OCI-LY3 (cell line): ENCODE measurements around the gene CHEK1.

Experiments
- EZH2phosphoT487 ChIP-seq: fragments of 200-600 bp; shearing (Covaris generic); IDR thresholded peaks from 2 replicates; pipeline ENCODE4 v1.6.1; 2018; ENCODE audit warnings: antibody characterized with exemption, mixed run types, low read depth
- TF ChIP-seq, protein P1 (sequence below): fragments of 200-600, 300-600 bp; sonication (generic); IDR thresholded peaks from 2 replicates; pipeline ENCODE4 v1.5.1; 2014; ENCODE audit warnings: antibody characterized with exemption, low read length, low read depth

DNA sequence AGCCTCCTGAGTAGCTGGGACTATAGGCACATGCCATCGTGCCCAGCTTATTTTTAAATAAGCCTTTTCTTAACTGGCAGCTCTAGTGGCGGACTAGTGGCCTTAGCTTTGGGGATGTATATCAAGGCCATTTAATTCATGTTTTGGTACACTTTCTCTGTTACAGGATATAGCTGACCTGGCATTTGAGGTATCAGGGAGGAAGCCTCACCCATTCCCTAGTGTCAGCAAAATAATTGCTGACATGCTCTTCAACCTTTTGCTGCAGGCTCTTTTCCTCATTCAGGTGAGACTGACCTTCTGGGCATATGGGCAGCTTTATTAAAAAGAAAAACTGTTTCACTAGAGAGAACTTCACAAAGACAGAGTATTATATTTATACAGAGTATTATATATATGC is 46.2 kb upstream of the CHEK1 start:
- TF ChIP-seq, protein P1, sequence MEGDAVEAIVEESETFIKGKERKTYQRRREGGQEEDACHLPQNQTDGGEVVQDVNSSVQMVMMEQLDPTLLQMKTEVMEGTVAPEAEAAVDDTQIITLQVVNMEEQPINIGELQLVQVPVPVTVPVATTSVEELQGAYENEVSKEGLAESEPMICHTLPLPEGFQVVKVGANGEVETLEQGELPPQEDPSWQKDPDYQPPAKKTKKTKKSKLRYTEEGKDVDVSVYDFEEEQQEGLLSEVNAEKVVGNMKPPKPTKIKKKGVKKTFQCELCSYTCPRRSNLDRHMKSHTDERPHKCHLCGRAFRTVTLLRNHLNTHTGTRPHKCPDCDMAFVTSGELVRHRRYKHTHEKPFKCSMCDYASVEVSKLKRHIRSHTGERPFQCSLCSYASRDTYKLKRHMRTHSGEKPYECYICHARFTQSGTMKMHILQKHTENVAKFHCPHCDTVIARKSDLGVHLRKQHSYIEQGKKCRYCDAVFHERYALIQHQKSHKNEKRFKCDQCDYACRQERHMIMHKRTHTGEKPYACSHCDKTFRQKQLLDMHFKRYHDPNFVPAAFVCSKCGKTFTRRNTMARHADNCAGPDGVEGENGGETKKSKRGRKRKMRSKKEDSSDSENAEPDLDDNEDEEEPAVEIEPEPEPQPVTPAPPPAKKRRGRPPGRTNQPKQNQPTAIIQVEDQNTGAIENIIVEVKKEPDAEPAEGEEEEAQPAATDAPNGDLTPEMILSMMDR = no peak
- no peak for TF ChIP-seq EZH2phosphoT487
